H1 (cell line): ENCODE data around the gene ATXN2L. TPM values are rescaled to one million over a fixed set of nuclear protein-coding genes. Genes with fewer than 3 reads are reported as not detected.

Experiments
- CTCF ChIA-PET: fragments of 300-600 bp; sonication (Branson Sonifier 250); formaldehyde crosslinking; loops from one replicate; lab custom pipeline; 2021; ENCODE audit not compliant: partially characterized antibody; lab: Charles Lee
- POLR2A ChIA-PET: fragments of 300-600 bp; sonication (Branson Sonifier 250); formaldehyde crosslinking; loops from one replicate; lab custom pipeline; 2021; ENCODE audit warnings: inconsistent platforms; ENCODE audit not compliant: partially characterized antibody; lab: Charles Lee
- DNase-seq, 2 experiments: peaks; one replicate each; pipeline versions ENCODE4 v3.0.0 to v3.0.0-alpha.2; 2010 to 2022; ENCODE audit warnings: low spot score in 2 of 2, low read depth in 1 of 2, mixed read lengths in 1 of 2
- FAIRE-seq: peaks from 2 replicates; lab custom pipeline; 2011; peaks lifted over from hg19 to GRCh38; lab: Jason Lieb, UNC
- H2AFZ ChIP-seq: 2 replicates; pipeline ENCODE4 v1.8.1; 2012; ENCODE audit warnings: low read length, inconsistent platforms
- H2AK5ac ChIP-seq: 2 replicates; pipeline ENCODE4 v1.6.1; 2013; ENCODE audit warnings: low read depth, low read length
- H2BK120ac ChIP-seq: replicated peaks from 2 replicates; pipeline ENCODE3; 2013; ENCODE audit warnings: low read depth, low read length, inconsistent platforms
- H2BK12ac ChIP-seq: 2 replicates; pipeline ENCODE4 v1.6.1; 2013; ENCODE audit warnings: low read depth, low read length
- H2BK15ac ChIP-seq: 2 replicates; pipeline ENCODE4 v1.6.1; 2013; ENCODE audit warnings: low read length
- H2BK20ac ChIP-seq: 2 replicates; pipeline ENCODE4 v1.6.1; 2013; ENCODE audit warnings: low read length
- H2BK5ac ChIP-seq: 2 replicates; pipeline ENCODE4 v1.6.1; 2013; ENCODE audit warnings: low read depth, low read length
- H3K14ac ChIP-seq: 2 replicates; pipeline ENCODE4 v1.6.1; 2013; ENCODE audit warnings: inconsistent platforms; ENCODE audit not compliant: insufficient read length
- H3K18ac ChIP-seq: 2 replicates; pipeline ENCODE4 v1.6.1; 2013; ENCODE audit warnings: low read length; ENCODE audit errors: extremely low read depth
- H3K23ac ChIP-seq: 2 replicates; pipeline ENCODE4 v1.6.1; 2013; ENCODE audit warnings: inconsistent platforms; ENCODE audit not compliant: insufficient read length
- H3K23me2 ChIP-seq: 2 replicates; pipeline ENCODE4 v1.6.1; 2013; ENCODE audit warnings: low read depth, low read length
- H3K27ac ChIP-seq: 2 replicates; pipeline ENCODE4 v1.6.1; 2011; ENCODE audit warnings: low read depth, low read length, inconsistent platforms
- H3K27me3 ChIP-seq, 4 experiments: replicated peaks in 1 of 4; 1 replicate in 1 of 4; 2 replicates in 3 of 4; pipeline versions ENCODE4 v1.6.1 to v1.8.1; 2011 to 2013; ENCODE audit warnings: low read length in 3 of 4, mild to moderate bottlenecking in 3 of 4, inconsistent platforms in 2 of 4, mixed read lengths in 2 of 4, moderate library complexity in 1 of 4; ENCODE audit not compliant: control insufficient read depth in 3 of 4, insufficient read depth in 3 of 4; ENCODE audit errors: extremely low read depth in 1 of 4
- H3K36me3 ChIP-seq, 4 experiments: 2 replicates each; pipeline versions ENCODE4 v1.6.1 to v1.8.1; 2011 to 2013; ENCODE audit warnings: mild to moderate bottlenecking in 4 of 4, low read length in 3 of 4, moderate library complexity in 2 of 4, control low read depth in 1 of 4, inconsistent platforms in 1 of 4; ENCODE audit not compliant: insufficient read depth in 4 of 4, control insufficient read depth in 2 of 4
- H3K4ac ChIP-seq: replicated peaks from 2 replicates; pipeline ENCODE3; 2013; ENCODE audit warnings: low read length, low read depth, mixed read lengths, inconsistent platforms; ENCODE audit not compliant: insufficient read length
- H3K4me1 ChIP-seq, 4 experiments: replicated peaks in 1 of 4; 1 replicate in 1 of 4; 2 replicates in 3 of 4; pipeline versions ENCODE4 v1.6.1 to v1.8.1; 2011 to 2013; ENCODE audit warnings: low read length in 3 of 4, inconsistent platforms in 2 of 4, mixed read lengths in 1 of 4; ENCODE audit not compliant: insufficient read depth in 4 of 4, control insufficient read depth in 3 of 4
- H3K4me2 ChIP-seq, 2 experiments: 2 replicates each; pipeline versions ENCODE4 v1.6.1 to v1.8.1; 2011 to 2013; ENCODE audit warnings: low read depth in 2 of 2, low read length in 2 of 2, control low read depth in 1 of 2, inconsistent platforms in 1 of 2, mild to moderate bottlenecking in 1 of 2; ENCODE audit not compliant: insufficient read depth in 1 of 2
- H3K4me3 ChIP-seq, 4 experiments: fragments of 200-600, 300-600 bp in 1 of 4; sonication (generic), shearing (Covaris generic), sonication (Bioruptor Twin) in 1 of 4; 2 replicates each; pipeline versions ENCODE4 v1.5.1 to v1.8.1; 2011 to 2016; ENCODE audit warnings: low read length in 4 of 4, low read depth in 3 of 4, control low read depth in 2 of 4, inconsistent platforms in 2 of 4, mild to moderate bottlenecking in 2 of 4, mixed read lengths in 1 of 4, moderate library complexity in 1 of 4; ENCODE audit not compliant: insufficient read depth in 2 of 4; ENCODE audit errors: extremely low read depth in 1 of 4
- H3K56ac ChIP-seq: replicated peaks from 2 replicates; pipeline ENCODE3; 2013; ENCODE audit warnings: low read depth, mild to moderate bottlenecking, mixed read lengths, low read length, inconsistent platforms; ENCODE audit not compliant: insufficient read length
- H3K79me1 ChIP-seq: 2 replicates; pipeline ENCODE4 v1.6.1; 2013; ENCODE audit warnings: low read depth, low read length, control low read depth
- H3K79me2 ChIP-seq, 2 experiments: 2 replicates each; pipeline versions ENCODE4 v1.6.1 to v1.8.1; 2012 to 2013; ENCODE audit warnings: low read length in 2 of 2, mild to moderate bottlenecking in 2 of 2, inconsistent platforms in 1 of 2; ENCODE audit not compliant: insufficient read depth in 2 of 2, control insufficient read depth in 1 of 2
- H3K9ac ChIP-seq, 4 experiments: replicated peaks in 1 of 4; 1 replicate in 1 of 4; 2 replicates in 3 of 4; pipeline versions ENCODE4 v1.6.1 to v1.8.1; 2011 to 2013; ENCODE audit warnings: low read depth in 3 of 4, low read length in 3 of 4, control low read depth in 2 of 4, mild to moderate bottlenecking in 2 of 4, moderate library complexity in 2 of 4, inconsistent platforms in 1 of 4; ENCODE audit errors: extremely low read depth in 1 of 4
- H3K9me3 ChIP-seq, 2 experiments: 2 replicates each; pipeline versions ENCODE4 v1.6.1 to v1.8.1; 2012 to 2013; ENCODE audit warnings: mild to moderate bottlenecking in 2 of 2, moderate library complexity in 2 of 2, control low read depth in 1 of 2, inconsistent platforms in 1 of 2, low read depth in 1 of 2, low read length in 1 of 2, mixed read lengths in 1 of 2; ENCODE audit not compliant: insufficient read depth in 2 of 2
- H4K20me1 ChIP-seq, 2 experiments: replicated peaks in 1 of 2; 2 replicates each; pipeline versions ENCODE3 to v1.8.1; 2011 to 2013; ENCODE audit warnings: inconsistent platforms in 2 of 2, low read length in 2 of 2, mild to moderate bottlenecking in 1 of 2; ENCODE audit not compliant: insufficient read depth in 2 of 2, control insufficient read depth in 1 of 2
- H4K5ac ChIP-seq: 2 replicates; pipeline ENCODE4 v1.6.1; 2013; ENCODE audit warnings: low read length, low read depth, mixed read lengths, inconsistent platforms; ENCODE audit not compliant: insufficient read length
- H4K8ac ChIP-seq: 2 replicates; pipeline ENCODE4 v1.8.0; 2013; ENCODE audit warnings: mild to moderate bottlenecking, moderate library complexity, low read length, inconsistent platforms; ENCODE audit not compliant: insufficient read depth; ENCODE audit errors: extremely low read depth
- H4K91ac ChIP-seq: replicated peaks from 2 replicates; pipeline ENCODE3; 2013; ENCODE audit warnings: low read length, mixed read lengths, inconsistent platforms; ENCODE audit not compliant: insufficient read length
- BRCA1 ChIP-seq: IDR thresholded peaks from 2 replicates; pipeline ENCODE4 v1.6.1; 2012; ENCODE audit warnings: low read depth, low read length, improper control_type of control experiment
- CBX5 ChIP-seq: fragments of 300-800, 300-1000 bp; sonication (generic); IDR thresholded peaks from 2 replicates; pipeline ENCODE4 v1.7.1; 2016; ENCODE audit warnings: antibody characterized with exemption, low read length, low read depth
- FOSL1 ChIP-seq: IDR thresholded peaks from 2 replicates; pipeline ENCODE4 v1.6.1; 2011; ENCODE audit warnings: mild to moderate bottlenecking, low read depth, low read length, moderate library complexity; ENCODE audit not compliant: insufficient read depth
- GABPA ChIP-seq: IDR thresholded peaks from 2 replicates; pipeline ENCODE4 v1.6.1; 2011; ENCODE audit warnings: mild to moderate bottlenecking, low read length, moderate library complexity, borderline replicate concordance; ENCODE audit not compliant: insufficient read depth
- MAX ChIP-seq: IDR thresholded peaks from 2 replicates; pipeline ENCODE4 v1.6.1; 2012; ENCODE audit warnings: inconsistent platforms
- NRF1 ChIP-seq: IDR thresholded peaks from 2 replicates; pipeline ENCODE4 v1.6.1; 2011; ENCODE audit warnings: mild to moderate bottlenecking, low read depth, low read length, improper control_type of control experiment
- PHF8 ChIP-seq: fragments of 200-600 bp; sonication (generic); conservative IDR thresholded peaks from 2 replicates; pipeline ENCODE4 v1.7.1; 2012; ENCODE audit warnings: low read depth, mild to moderate bottlenecking, inconsistent platforms, low read length, moderate library complexity
- POLR2A ChIP-seq, 2 experiments: IDR thresholded peaks; 1 replicate in 1 of 2; 2 replicates in 1 of 2; pipeline ENCODE4 v1.6.1; 2011; ENCODE audit warnings: low read depth in 2 of 2, low read length in 2 of 2, mild to moderate bottlenecking in 2 of 2; ENCODE audit errors: control extremely low read depth in 1 of 2
- POLR2AphosphoS5 ChIP-seq: IDR thresholded peaks from 2 replicates; pipeline ENCODE4 v1.6.1; 2011; ENCODE audit warnings: low read depth, low read length
- SP1 ChIP-seq: IDR thresholded peaks from 2 replicates; pipeline ENCODE4 v1.6.1; 2011; ENCODE audit warnings: low read depth, low read length
- TAF1 ChIP-seq: IDR thresholded peaks from 2 replicates; pipeline ENCODE4 v1.6.1; 2011; ENCODE audit warnings: mild to moderate bottlenecking, low read depth, low read length
- WGBS, 2 experiments: shearing (Covaris generic) in 1 of 2; methylation state at CpG; one replicate each; pipeline versions ENCODE4 v1.1.6 to v1.1.7; 2013 to 2015; ENCODE audit warnings: low lambda C conversion rate in 2 of 2, mixed read lengths in 2 of 2, inconsistent platforms in 1 of 2, low coverage in 1 of 2, missing lambda C conversion rate in 1 of 2; ENCODE audit not compliant: insufficient replicate concordance in 2 of 2, insufficient coverage in 1 of 2, insufficient read length in 1 of 2; ENCODE audit errors: extremely low coverage in 1 of 2, missing lambda C conversion rate in 1 of 2; 5-methylcytosine and 5-hydroxymethylcytosine counted together
- polyA plus RNA-seq, 7 experiments: library from polyadenylated mRNA; depleted of rRNA in 3 of 7; stranded (reverse) in 5 of 7; unstranded in 2 of 7; fragments of >200 nt in 5 of 7; fragments of 200-250 nt in 2 of 7; gene quantifications; 1 replicate in 5 of 7; 2 replicates in 1 of 7; 4 replicates in 1 of 7; pipeline versions ENCODE4 v1.2.1 to v1.2.3, GENCODE V29; 2011 to 2013; ENCODE audit warnings: missing spikeins in 2 of 7, mixed read lengths in 2 of 7
- total RNA-seq: library from RNA; stranded (reverse); fragmentation: NEBNext Ultra II Directional; extraction: Animal tissue kit (Norgen Biotek cat#: 25700); gene quantifications from 2 replicates; pipeline ENCODE4 v1.2.1, GENCODE V29; 2021

ATXN2L gene
- total and polyA plus RNA-seq, 2 of the 8 experiments (the other 6 are each of a cell fraction or from before 2014, with no cell fraction given), result 79.1 to 227 TPM

GRCh38 chr16:28823873-28824716, 1.3 kb downstream of the ATXN2L start:
- Histone ChIP-seq H4K91ac (peak overlapping the region; percentile 98), H3K18ac (peak overlapping the region; percentile 99), H2BK15ac (peak overlapping the region; percentile 81; the same call in 1 of the 2 replicates), H4K20me1 (peaks cover 0 to 8% of the 10 kb centered on the region in 2 experiments), H3K14ac (peak overlapping the region; percentile 89), H3K4ac (peak overlapping the region; percentile 99), H2AK5ac (no peak overlapping the region), H3K56ac (peak overlapping the region; percentile 90), H3K4me2 (peak overlapping the region; percentile 68 to 81), H3K4me1 (peaks cover 0 to 3% (median under 1%) of the 10 kb centered on the region in 4 experiments; a peak in 3 of 7 replicates), H3K27me3 (no peaks in the 10 kb centered on the region), H2BK12ac (peak overlapping the region; percentile 50; the same call in 1 of the 2 replicates), H3K9me3 (no peaks in the 10 kb centered on the region), H3K36me3 (peaks cover 22 to 37% (median 34%) of the 10 kb centered on the region in 4 experiments), H2BK20ac (0 out of 2 replicates have a peak overlapping the region, but pooled peaks have one; percentile 48), H2BK5ac (peak overlapping the region; percentile 96), H3K9ac (peak overlapping the region; percentile 92 to 99 (median 94)), H2AFZ (no peak overlapping the region), H3K79me1 (no peaks in the 10 kb centered on the region; the same call in 1 of the 2 replicates), H3K27ac (peak overlapping the region; percentile 96), H3K79me2 (peaks cover 10 to 44% of the 10 kb centered on the region in 2 experiments), H4K5ac (peak overlapping the region; percentile 90), H3K23ac (no peak overlapping the region), H3K4me3 (peak overlapping the region; percentile 88 to 97 (median 92)), H2BK120ac (peak overlapping the region; percentile 12), H3K23me2 (peaks cover 12% of the 10 kb centered on the region), H4K8ac (peak overlapping the region; percentile 97)
- CTCF ChIA-PET, result interaction anchor here (0.6 kb wide), 1 partner anchor 21 kb away, joined by 3 read pairs; no protein-coding TSS in a partner anchor
- DNase-seq (peak; percentile 92 to 95), FAIRE-seq (no peak)
- WGBS, 2 experiments, result 3% methylated on average over 29 of the region's 60 CpGs; no CpG with 5 or more reads in 1 of the 2 experiments
- POLR2A ChIA-PET, result interaction anchor here (0.7 to 23.3 kb wide), 16 partner anchors 11 to 531 kb away, joined by 3 to 756 read pairs (median 4); partner anchors contain the start of genes ATP2A1, SH2B1, SPNS1 and TUFM
- TF ChIP-seq SP1 (peak; percentile 81), TAF1 (peak; percentile 74), POLR2A (IDR thresholded peaks at IDR 0.05; ENCODE audit: control extremely low read depth in 1 of 2, low read depth in 2 of 2, low read length in 2 of 2) (peak; percentile 24 to 82), NRF1 (peak; percentile 66), CBX5 (no peak), GABPA (no peak), FOSL1 (no peak), PHF8 (peak; percentile 76), POLR2AphosphoS5 (peak; percentile 68), BRCA1 (0 out of 2 replicates have a peak, but pooled peaks have one; percentile 45), MAX (peak; percentile 8)
